PC-9 (cell line): ENCODE results near the gene CHST7. TPM values are rescaled to one million over a fixed set of nuclear protein-coding genes. Genes with fewer than 3 reads are reported as not detected.

Experiments
- BruUV-seq: library from RNA; stranded (reverse); fragments of 400-500 nt; replicated peaks from 2 replicates; lab custom pipeline; 2021; lab: Mats Ljungman, UMichigan
- CTCF ChIA-PET: fragments of 300-600 bp; sonication (Branson Sonifier 250); formaldehyde crosslinking; loops from one replicate; lab custom pipeline; 2022; ENCODE audit warnings: antibody characterized with exemption; lab: Charles Lee
- POLR2A ChIA-PET: fragments of 300-600 bp; sonication (Branson Sonifier 250); formaldehyde crosslinking; loops from one replicate; lab custom pipeline; 2022; ENCODE audit warnings: antibody characterized with exemption; ENCODE audit not compliant: unreplicated experiment; lab: Charles Lee
- DNase-seq, 2 experiments: peaks; one replicate each; pipeline versions ENCODE4 v3.0.0 to v3.0.0-alpha.2; 2015 to 2022; ENCODE audit warnings: mixed read lengths in 1 of 2
- H2AFZ ChIP-seq: fragments of 200-600 bp; sonication (generic); 2 replicates; pipeline ENCODE4 v1.8.1; 2017; ENCODE audit warnings: antibody characterized with exemption
- H3F3A ChIP-seq: fragments of 200-600 bp; sonication (generic); 2 replicates; pipeline ENCODE4 v1.8.1; 2017; ENCODE audit warnings: antibody characterized with exemption, mild to moderate bottlenecking, low read depth; ENCODE audit not compliant: insufficient read depth
- H3K27ac ChIP-seq: fragments of 200-600 bp; sonication (generic); 2 replicates; pipeline ENCODE4 v1.6.1; 2016; ENCODE audit warnings: mixed run types
- H3K27me3 ChIP-seq: fragments of 200-600 bp; sonication (generic); 2 replicates; pipeline ENCODE4 v1.6.1; 2016; ENCODE audit warnings: low read depth, mixed run types; ENCODE audit not compliant: insufficient read depth
- H3K36me3 ChIP-seq: fragments of 200-600 bp; sonication (generic); 2 replicates; pipeline ENCODE4 v1.6.1; 2016; ENCODE audit warnings: low read depth, mixed run types
- H3K4me1 ChIP-seq: fragments of 200-600 bp; sonication (generic); replicated peaks from 2 replicates; pipeline ENCODE4 v1.6.1; 2016; ENCODE audit warnings: mixed run types; ENCODE audit not compliant: insufficient read depth
- H3K4me2 ChIP-seq: fragments of 200-600 bp; sonication (generic); 2 replicates; pipeline ENCODE4 v1.6.1; 2017; ENCODE audit warnings: mixed run types
- H3K4me3 ChIP-seq: fragments of 200-600 bp; sonication (generic); 2 replicates; pipeline ENCODE4 v1.6.1; 2016; ENCODE audit warnings: mixed run types
- H3K79me2 ChIP-seq: fragments of 200-600 bp; sonication (generic); 2 replicates; pipeline ENCODE4 v1.6.1; 2017; ENCODE audit warnings: low read depth, mixed run types
- H3K9me2 ChIP-seq: fragments of 200-600 bp; sonication (generic); 2 replicates; pipeline ENCODE4 v1.8.1; 2017; ENCODE audit warnings: mild to moderate bottlenecking; ENCODE audit not compliant: insufficient read depth
- H3K9me3 ChIP-seq: fragments of 200-600 bp; sonication (generic); 2 replicates; pipeline ENCODE4 v1.8.1; 2016; ENCODE audit warnings: low read depth; ENCODE audit not compliant: insufficient read depth
- H4K20me1 ChIP-seq: fragments of 200-600 bp; sonication (generic); 2 replicates; pipeline ENCODE4 v1.8.1; 2017; ENCODE audit not compliant: insufficient read depth
- CTCF ChIP-seq: fragments of 200-600 bp; sonication (generic); conservative IDR thresholded peaks from 2 replicates; pipeline ENCODE4 v1.6.1; 2017; ENCODE audit warnings: mixed run types, antibody characterized with exemption, mild to moderate bottlenecking, moderate library complexity
- EZH2 ChIP-seq: fragments of 200-600 bp; sonication (generic); IDR thresholded peaks from 2 replicates; pipeline ENCODE4 v1.8.0; 2017; ENCODE audit warnings: antibody characterized with exemption, low read depth
- intact Hi-C: fragments of 100-400 bp; cut with micrococcal nuclease; formaldehyde crosslinking; loops from one replicate; pipeline ENCODE4 v1.10.0; 2022; ENCODE audit not compliant: unreplicated experiment
- total RNA-seq: library from RNA; stranded (reverse); gene quantifications from 2 replicates; pipeline ENCODE4 v1.2.3, GENCODE V29; 2021

CHST7 gene
- total RNA-seq, 1 experiment from 2014 or later: 0.94 TPM

GRCh38 chrX:46587753-46588171 lies 14.2 kb downstream of the CHST7 start:
- no peak overlapping the region for H3K4me3 ChIP-seq
- no peak for TF ChIP-seq EZH2
- no peak for TF ChIP-seq CTCF
- H3K27me3 ChIP-seq: no peaks in the 10 kb centered on the region
- DNase-seq: no peak
- H3F3A ChIP-seq: no peaks in the 10 kb centered on the region
- no peaks in the 10 kb centered on the region for H3K79me2 ChIP-seq
- no peaks in the 10 kb centered on the region for H3K9me2 ChIP-seq
- CTCF ChIA-PET: no interaction called here
- POLR2A ChIA-PET: no interaction called here
- H4K20me1 ChIP-seq: no peaks in the 10 kb centered on the region
- H3K36me3 ChIP-seq: no peaks in the 10 kb centered on the region
- H2AFZ ChIP-seq: no peak overlapping the region
- intact Hi-C loops: no loop called here
- no TSS peak for BruUV-seq
- no peak overlapping the region for H3K27ac ChIP-seq
- H3K9me3 ChIP-seq: no peaks in the 10 kb centered on the region
- no peak overlapping the region for H3K4me2 ChIP-seq
- H3K4me1 ChIP-seq: no peaks in the 10 kb centered on the region

- no peaks in the 10 kb centered on the region for H3K27me3 ChIP-seq
- no peak overlapping the region for H2AFZ ChIP-seq
- BruUV-seq: no TSS peak
- H3F3A ChIP-seq: no peaks in the 10 kb centered on the region
- no peaks in the 10 kb centered on the region for H3K9me2 ChIP-seq
- ChIA-PET CTCF (no interaction called here), POLR2A (no interaction called here)
- no peaks in the 10 kb centered on the region for H3K36me3 ChIP-seq
- H3K79me2 ChIP-seq: no peaks in the 10 kb centered on the region
- H3K4me1 ChIP-seq: no peaks in the 10 kb centered on the region
- H3K4me3 ChIP-seq: no peak overlapping the region
- H3K4me2 ChIP-seq: no peak overlapping the region
- TF ChIP-seq CTCF (no peak), EZH2 (no peak)
- no peaks in the 10 kb centered on the region for H3K9me3 ChIP-seq
- no peak for DNase-seq
- no peaks in the 10 kb centered on the region for H4K20me1 ChIP-seq
- intact Hi-C loops: no loop called here
- H3K27ac ChIP-seq: no peak overlapping the region
Measured at GRCh38 chrX:46588263-46588662, 14.7 kb downstream of the CHST7 start.

GRCh38 chrX:46589977-46590723 lies 16.6 kb downstream of the CHST7 start:
- BruUV-seq: no TSS peak

More at GRCh38 chrX:46589977-46590723, 16.6 kb downstream of the CHST7 start:
- no peaks in the 10 kb centered on the region for H3K36me3 ChIP-seq
- intact Hi-C loops: no loop called here
- H3K9me2 ChIP-seq: no peaks in the 10 kb centered on the region
- DNase-seq: no peak
- no peak for TF ChIP-seq CTCF
- TF ChIP-seq EZH2: no peak
- no peak overlapping the region for H3K4me3 ChIP-seq
- H3K79me2 ChIP-seq: no peaks in the 10 kb centered on the region
- H3K4me1 ChIP-seq: no peaks in the 10 kb centered on the region
- ChIA-PET POLR2A (no interaction called here), CTCF (no interaction called here)
- no peak overlapping the region for H2AFZ ChIP-seq
- no peak overlapping the region for H3K27ac ChIP-seq
- H4K20me1 ChIP-seq: no peaks in the 10 kb centered on the region
- H3F3A ChIP-seq: no peaks in the 10 kb centered on the region
- no peak overlapping the region for H3K4me2 ChIP-seq
- no peaks in the 10 kb centered on the region for H3K9me3 ChIP-seq
- no peaks in the 10 kb centered on the region for H3K27me3 ChIP-seq
